Pancreas (tissue), 10 donors: ENCODE measurements around the gene CCL25. TPM values are rescaled to one million over a fixed set of nuclear protein-coding genes. Genes with fewer than 3 reads are reported as not detected.

ENCODE experiments used
- ATAC-seq, 4 donors: fragments of 200-7000 bp; cut with Tn5 transposase; one replicate each; pipeline versions ENCODE4 v1.8.0 to v1.9.1; 2020; ENCODE audit warnings: mild to moderate bottlenecking in 4 of 4, moderate library complexity in 4 of 4
- DNase-seq, 6 donors: peaks; one replicate each; pipeline ENCODE4 v3.0.0-alpha.2; 2020
- FAIRE-seq: peaks from 2 replicates; lab custom pipeline; 2012; peaks lifted over from hg19 to GRCh38; lab: Jason Lieb, UNC
- H3K27ac ChIP-seq, 4 donors: fragments of 200-600 bp; sonication (generic); 1 replicate in 3 of 4; 2 replicates in 1 of 4; pipeline versions ENCODE4 v1.5.0 to v1.8.0; 2020
- H3K27me3 ChIP-seq, 4 donors: fragments of 200-600 bp; one replicate each; pipeline ENCODE4 v1.8.0; 2021
- H3K36me3 ChIP-seq, 3 donors: fragments of 200-600 bp; sonication (generic) in 1 of 3; one replicate each; pipeline versions ENCODE4 v1.5.0 to v1.8.0; 2020 to 2021
- H3K4me1 ChIP-seq, 3 donors: fragments of 200-600 bp; one replicate each; pipeline ENCODE4 v1.8.0; 2021
- H3K4me3 ChIP-seq, 4 donors: fragments of 200-600 bp; sonication (generic) in 2 of 4; one replicate each; pipeline versions ENCODE4 v1.5.0 to v1.8.0; 2020 to 2021
- H3K9me3 ChIP-seq, 4 donors: fragments of 200-600 bp; one replicate each; pipeline ENCODE4 v1.8.0; 2021
- CTCF ChIP-seq, 4 donors: fragments of 200-600 bp; sonication (generic) in 3 of 4; IDR thresholded peaks; one replicate each; pipeline versions ENCODE4 v1.5.0 to v1.8.0; 2021; ENCODE audit warnings: antibody characterized with exemption in 4 of 4
- WGBS, 2 donors: extraction: QIAGEN DNeasy Blood & Tissue Kit; methylation state at CpG; one replicate each; pipeline ENCODE4 v1.1.7; 2013; 5-methylcytosine and 5-hydroxymethylcytosine counted together
- intact Hi-C, 3 donors: fragments of 100-400 bp; cut with DNase I; formaldehyde crosslinking; loops; one replicate each; pipeline versions ENCODE4 v1.11.1 to v1.14.2; 2022
- polyA plus RNA-seq, 2 donors: library from polyadenylated mRNA; stranded (reverse); fragments of 200-250 nt; gene quantifications; one replicate each; pipeline ENCODE4 v1.2.3, GENCODE V29; 2013
- total RNA-seq, 6 donors: library from RNA; stranded (reverse); fragmentation: NEBNext Ultra II Directional in 4 of 6; extraction: Animal tissue kit (Norgen Biotek cat#: 25700) in 4 of 6; gene quantifications; one replicate each; pipeline versions ENCODE4 v1.2.1 to v1.2.4, GENCODE V29; 2021 to 2023
- donor health status: healthy with polysubstance abuse.
- donor health status: DM: no; HTN: no; CAD: no; lungs with moderate emphysema.
- donor health status: DM: no; HTN: no; CAD: no.
- donor health status: control.
- donor health status: control.
- donor health status: Bipolar disorder and iron deficiency.
- donor health status: DM: yes; HTN: yes; CAD: no.
- donor health status: DM: no; HTN: no; CAD: no.
- donor health status: DM: no; HTN: no; CAD: no.
- donor health status: DM: yes; HTN: yes; CAD: no.

Gene CCL25
- total and polyA plus RNA-seq, 8 donors = 0.19 TPM; not detected in 7

GRCh38 chr19:8083141-8083540, 30.6 kb downstream of the CCL25 start:
- Histone ChIP-seq H3K27me3 (no peaks in the 10 kb centered on the region), H3K4me1 (no peaks in the 10 kb centered on the region), H3K4me3 (no peak overlapping the region), H3K36me3 (no peaks in the 10 kb centered on the region), H3K27ac (no peak overlapping the region), H3K9me3 (no peaks in the 10 kb centered on the region)
- DNase-seq = no peak
- WGBS, 2 donors = 74 to 80% methylated on average over 10 to 12 of the region's 12 CpGs
- intact Hi-C loops = no loop called here
- no peak for ATAC-seq
- FAIRE-seq = no peak
- no peak for TF ChIP-seq CTCF (IDR thresholded peaks at IDR 0.05)

DNA sequence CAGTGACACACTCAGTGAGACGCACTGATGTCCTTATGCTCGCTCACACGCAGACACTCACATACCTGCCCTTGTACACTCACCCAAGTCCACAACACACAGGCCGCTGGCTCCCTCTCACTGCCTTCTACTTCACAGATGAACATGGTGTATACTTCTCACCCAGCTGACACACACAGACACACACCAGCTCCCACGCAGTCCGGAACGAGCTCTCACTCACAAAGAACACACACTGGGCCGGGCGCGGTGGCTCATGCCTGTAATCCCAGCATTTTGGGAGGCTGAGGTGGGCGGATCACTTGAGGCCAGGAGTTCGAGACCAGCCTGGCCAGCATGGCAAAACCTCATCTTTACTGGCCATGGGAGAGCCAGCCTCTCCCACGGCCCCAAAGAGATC, 31.6 kb downstream of the CCL25 start:
- FAIRE-seq (no peak), DNase-seq (no peak), ATAC-seq (no peak)
- H3K4me1 ChIP-seq = no peaks in the 10 kb centered on the region
- intact Hi-C loops = no loop called here
- TF ChIP-seq CTCF (IDR thresholded peaks at IDR 0.05) = no peak
- no peak overlapping the region for H3K27ac ChIP-seq
- H3K27me3 ChIP-seq = no peaks in the 10 kb centered on the region
- no peaks in the 10 kb centered on the region for H3K36me3 ChIP-seq
- no peaks in the 10 kb centered on the region for H3K9me3 ChIP-seq
- 80 to 88% methylated on average over 13 of the region's 13 CpGs for WGBS, 2 donors
- H3K4me3 ChIP-seq = no peak overlapping the region

GRCh38 chr19:8085598-8086408, 33.2 kb downstream of the CCL25 start:
- Histone ChIP-seq H3K9me3 (no peaks in the 10 kb centered on the region), H3K27me3 (no peaks in the 10 kb centered on the region), H3K4me1 (no peaks in the 10 kb centered on the region), H3K36me3 (no peaks in the 10 kb centered on the region), H3K27ac (no peak overlapping the region), H3K4me3 (no peak overlapping the region)
- intact Hi-C loops = no loop called here
- ATAC-seq (no peak), DNase-seq (no peak), FAIRE-seq (no peak)
- TF ChIP-seq CTCF (IDR thresholded peaks at IDR 0.05) = no peak
- WGBS, 2 donors = 50 to 51% methylated on average over 20 of the region's 20 CpGs

DNA sequence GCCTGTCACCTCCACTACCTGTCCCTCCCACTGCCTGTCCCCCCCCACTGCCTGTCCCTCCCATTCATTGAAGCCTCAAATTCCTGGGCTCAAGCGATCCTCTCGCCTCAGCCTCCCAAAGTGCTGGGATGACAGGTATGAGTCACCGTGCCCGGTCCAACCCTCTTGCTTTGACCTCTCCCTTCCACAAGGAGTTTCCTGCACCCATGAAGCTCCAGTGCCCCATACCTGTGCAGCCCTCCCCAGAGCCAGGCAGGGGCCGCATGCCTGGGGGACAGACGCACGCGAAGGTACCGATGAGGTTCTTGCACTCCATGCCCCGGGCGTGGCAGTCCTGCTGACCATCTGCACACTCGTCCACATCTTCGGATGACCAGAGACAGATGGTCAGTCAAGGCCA, 34.3 kb downstream of the CCL25 start:
- ATAC-seq (no peak), FAIRE-seq (no peak), DNase-seq (no peak)
- intact Hi-C loops = no loop called here
- no peaks in the 10 kb centered on the region for H3K36me3 ChIP-seq
- H3K27ac ChIP-seq = no peak overlapping the region
- no peaks in the 10 kb centered on the region for H3K4me1 ChIP-seq
- H3K27me3 ChIP-seq = no peaks in the 10 kb centered on the region
- no peak for TF ChIP-seq CTCF (IDR thresholded peaks at IDR 0.05)
- H3K9me3 ChIP-seq = no peaks in the 10 kb centered on the region
- no peak overlapping the region for H3K4me3 ChIP-seq
- WGBS, 2 donors = 87 to 94% methylated on average over 13 of the region's 13 CpGs

DNA sequence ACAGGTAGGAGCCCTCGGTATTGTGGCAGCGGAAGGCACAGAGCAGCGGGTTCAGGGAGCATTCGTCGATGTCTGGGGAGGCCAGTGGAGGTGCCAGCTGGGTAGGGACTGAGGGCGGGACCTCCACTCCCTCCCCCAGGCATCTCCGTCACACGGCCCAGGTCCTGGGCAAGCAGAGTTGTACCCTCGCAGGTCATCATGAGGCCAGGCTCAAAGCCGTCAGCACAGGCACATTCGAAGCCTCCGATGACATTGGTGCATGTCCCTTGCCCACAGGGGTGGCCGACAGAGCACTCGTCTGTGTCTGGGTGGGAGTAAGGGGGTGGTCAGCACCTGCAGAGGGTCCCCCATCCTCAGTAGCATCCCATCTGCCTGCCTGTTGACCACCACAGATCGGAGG, 35.3 kb downstream of the CCL25 start:
- WGBS, 2 donors = 83 to 91% methylated on average over 15 of the region's 15 CpGs
- Histone ChIP-seq H3K4me1 (no peaks in the 10 kb centered on the region), H3K9me3 (no peaks in the 10 kb centered on the region), H3K36me3 (no peaks in the 10 kb centered on the region), H3K27ac (no peak overlapping the region), H3K27me3 (no peaks in the 10 kb centered on the region), H3K4me3 (no peak overlapping the region)
- no peak for FAIRE-seq
- TF ChIP-seq CTCF (IDR thresholded peaks at IDR 0.05) = no peak
- no peak for ATAC-seq
- DNase-seq = no peak
- intact Hi-C loops = no loop called here
